Esophagus squamous epithelium (tissue), 5 donors: Measurements from ENCODE around the gene SOX12. TPM values are rescaled to one million over a fixed set of nuclear protein-coding genes. Genes with fewer than 3 reads are reported as not detected.
A peak's percentile ranks its signal among the peaks of the same experiment; 100 is the strongest.

Experiments
- DNase-seq: peaks from one replicate; lab custom pipeline; 2025; lab: John Stamatoyannopoulos, UW
- H3K27ac ChIP-seq, 4 donors: fragments of 200-600 bp; sonication (generic); one replicate each; pipeline ENCODE4 v1.5.1; 2016 to 2019; ENCODE audit warnings: mild to moderate bottlenecking in 1 of 4
- H3K27me3 ChIP-seq, 4 donors: fragments of 200-600 bp; sonication (generic); 1 replicate in 3 of 4; 2 replicates in 1 of 4; pipeline versions ENCODE4 v1.5.1 to v1.6.0; 2017 to 2021; ENCODE audit warnings: antibody characterized with exemption in 1 of 4
- H3K36me3 ChIP-seq, 3 donors: fragments of 200-600 bp; sonication (generic); one replicate each; pipeline ENCODE4 v1.5.1; 2016 to 2019
- H3K4me1 ChIP-seq, 3 donors: fragments of 200-600 bp; sonication (generic); one replicate each; pipeline ENCODE4 v1.5.1; 2017 to 2019
- H3K4me3 ChIP-seq, 4 donors: fragments of 200-600 bp; sonication (generic); 1 replicate in 3 of 4; 2 replicates in 1 of 4; pipeline ENCODE4 v1.5.1; 2016 to 2019; ENCODE audit warnings: mild to moderate bottlenecking in 2 of 4, moderate library complexity in 1 of 4
- H3K9me3 ChIP-seq, 3 donors: fragments of 200-600 bp; sonication (generic); one replicate each; pipeline ENCODE4 v1.5.1; 2016 to 2019
- POLR2A ChIP-seq, 4 donors: fragments of 450-650 bp; IDR thresholded peaks; one replicate each; pipeline ENCODE4 v1.6.1; 2017; ENCODE audit warnings: antibody characterized with exemption in 4 of 4, mild to moderate bottlenecking in 4 of 4, moderate library complexity in 3 of 4
- WGBS, 2 donors: methylation state at CpG; one replicate each; pipeline ENCODE4 v1.1.5; 2018; 5-methylcytosine and 5-hydroxymethylcytosine counted together
- intact Hi-C: fragments of 100-400 bp; cut with DNase I; formaldehyde crosslinking; loops from one replicate; pipeline ENCODE4 v1.15.0; 2022
- total RNA-seq, 4 donors: library from RNA; depleted of rRNA; stranded (reverse); fragments of >200 nt; gene quantifications; one replicate each; pipeline ENCODE4 v1.1.0, GENCODE V29; 2016
- TF ChIP-seq, protein P1 (sequence below), 6 experiments: fragments of 450-650 bp in 4 of 6; fragments of 200-600 bp in 2 of 6; sonication (generic) in 2 of 6; IDR thresholded peaks; one replicate each; pipeline ENCODE4 v1.5.1; 2016 to 2019; ENCODE audit warnings: antibody characterized with exemption in 6 of 6, mild to moderate bottlenecking in 4 of 6, moderate library complexity in 4 of 6
- donor health status: DM: yes; HTN: yes; CAD: no.

Gene SOX12
- total RNA-seq, 4 donors from 2014 or later, result 2.1 to 3.8 (median 3.3) TPM

DNA sequence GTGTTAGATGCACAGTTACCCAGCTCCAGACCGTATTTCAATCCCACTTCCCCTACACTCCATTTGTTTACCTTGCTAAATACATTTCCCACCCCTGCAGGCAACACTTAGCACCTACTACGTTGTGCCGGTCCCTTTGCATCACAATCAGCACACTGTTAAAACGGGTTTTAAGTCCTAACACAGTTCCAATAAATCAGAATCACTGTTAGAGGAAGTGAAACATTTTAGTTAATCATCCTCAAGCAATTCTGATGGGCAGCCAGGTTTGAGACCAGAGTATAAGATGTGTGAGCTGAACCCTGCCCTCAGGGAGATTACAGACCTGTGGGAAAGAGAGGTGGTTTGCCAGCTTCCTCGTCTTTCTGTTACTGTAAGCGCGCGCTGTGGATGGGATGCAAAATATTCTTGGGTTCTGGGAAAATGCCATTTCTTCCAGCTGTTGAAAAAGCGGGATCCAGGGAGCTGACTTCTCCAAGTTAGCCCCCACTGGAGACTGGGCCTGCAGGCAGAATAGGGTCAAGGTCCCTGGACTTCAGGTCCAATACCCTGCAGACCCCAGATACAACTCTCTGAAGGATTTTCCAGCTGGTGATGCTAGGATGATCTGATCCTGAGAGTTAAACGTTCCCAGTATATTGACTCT is 24.9 kb upstream of the SOX12 start:
- no peaks in the 10 kb centered on the region for H3K9me3 ChIP-seq
- H3K4me3 ChIP-seq, result peak overlapping the region in 1 of 4 donors; percentile 87
- peaks cover 0 to 9% (median 0%) of the 10 kb centered on the region in 4 donors for H3K27me3 ChIP-seq
- intact Hi-C loops, result no loop called here
- WGBS, 2 donors, result 47 to 50% methylated on average over 9 to 10 of the region's 10 CpGs
- no peak for DNase-seq
- H3K27ac ChIP-seq, result peak overlapping the region in 2 of 4 donors; percentile 26 to 37
- H3K36me3 ChIP-seq, result no peaks in the 10 kb centered on the region
- H3K4me1 ChIP-seq, result peaks cover 32 to 52% (median 33%) of the 10 kb centered on the region in 3 donors
- TF ChIP-seq POLR2A (IDR thresholded peaks at IDR 0.05), result no peak
- TF ChIP-seq, protein P1, sequence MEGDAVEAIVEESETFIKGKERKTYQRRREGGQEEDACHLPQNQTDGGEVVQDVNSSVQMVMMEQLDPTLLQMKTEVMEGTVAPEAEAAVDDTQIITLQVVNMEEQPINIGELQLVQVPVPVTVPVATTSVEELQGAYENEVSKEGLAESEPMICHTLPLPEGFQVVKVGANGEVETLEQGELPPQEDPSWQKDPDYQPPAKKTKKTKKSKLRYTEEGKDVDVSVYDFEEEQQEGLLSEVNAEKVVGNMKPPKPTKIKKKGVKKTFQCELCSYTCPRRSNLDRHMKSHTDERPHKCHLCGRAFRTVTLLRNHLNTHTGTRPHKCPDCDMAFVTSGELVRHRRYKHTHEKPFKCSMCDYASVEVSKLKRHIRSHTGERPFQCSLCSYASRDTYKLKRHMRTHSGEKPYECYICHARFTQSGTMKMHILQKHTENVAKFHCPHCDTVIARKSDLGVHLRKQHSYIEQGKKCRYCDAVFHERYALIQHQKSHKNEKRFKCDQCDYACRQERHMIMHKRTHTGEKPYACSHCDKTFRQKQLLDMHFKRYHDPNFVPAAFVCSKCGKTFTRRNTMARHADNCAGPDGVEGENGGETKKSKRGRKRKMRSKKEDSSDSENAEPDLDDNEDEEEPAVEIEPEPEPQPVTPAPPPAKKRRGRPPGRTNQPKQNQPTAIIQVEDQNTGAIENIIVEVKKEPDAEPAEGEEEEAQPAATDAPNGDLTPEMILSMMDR (IDR thresholded peaks at IDR 0.05), result no peak

GRCh38 chr20:301886-302848 is 23.2 kb upstream of the SOX12 start:
- intact Hi-C loops, result no loop called here
- peaks cover 0 to 9% (median 0%) of the 10 kb centered on the region in 4 donors for H3K27me3 ChIP-seq
- no peaks in the 10 kb centered on the region for H3K36me3 ChIP-seq
- no peaks in the 10 kb centered on the region for H3K9me3 ChIP-seq
- no peak for TF ChIP-seq POLR2A (IDR thresholded peaks at IDR 0.05)
- TF ChIP-seq, protein P1 (IDR thresholded peaks at IDR 0.05), result no peak
- no peak for DNase-seq
- peaks cover 25 to 39% (median 32%) of the 10 kb centered on the region in 3 donors for H3K4me1 ChIP-seq
- H3K4me3 ChIP-seq, result no peak overlapping the region
- 33 to 57% methylated on average over 12 to 13 of the region's 13 CpGs for WGBS, 2 donors
- H3K27ac ChIP-seq, result no peak overlapping the region

DNA sequence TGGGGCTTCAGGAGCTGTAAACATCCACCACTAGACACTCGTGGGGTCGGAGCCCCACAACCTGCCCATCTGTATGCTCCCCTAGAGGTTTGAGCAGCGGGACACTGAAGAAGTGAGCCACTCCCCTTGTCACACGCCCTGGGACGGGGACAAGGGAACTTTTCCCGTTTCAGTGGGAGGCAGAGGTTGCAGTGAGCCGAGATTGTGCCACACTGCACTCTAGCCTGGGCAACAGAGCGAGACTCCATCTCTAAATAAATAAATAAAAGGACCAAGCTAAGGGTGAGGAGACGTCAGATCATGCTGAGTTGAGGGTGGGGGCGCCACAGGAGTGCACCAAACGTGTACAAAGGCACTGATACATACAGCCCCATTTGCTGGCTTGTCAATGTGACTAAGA is 19.6 kb upstream of the SOX12 start:
- DNase-seq, result no peak
- TF ChIP-seq, protein P1 (IDR thresholded peaks at IDR 0.05), result no peak
- no peak for TF ChIP-seq POLR2A (IDR thresholded peaks at IDR 0.05)
- WGBS, 2 donors, result 70 to 79% methylated on average over 7 to 9 of the region's 11 CpGs

GRCh38 chr20:308427-309038 is 16.8 kb upstream of the SOX12 start:
- intact Hi-C loops, result no loop called here
- Histone ChIP-seq H3K4me1 (peaks cover 11 to 41% (median 16%) of the 10 kb centered on the region in 3 donors), H3K36me3 (no peaks in the 10 kb centered on the region), H3K27me3 (peaks cover 0 to 20% (median 0%) of the 10 kb centered on the region in 4 donors), H3K4me3 (no peak overlapping the region), H3K9me3 (no peaks in the 10 kb centered on the region), H3K27ac (peak overlapping the region; percentile 48 to 88 (median 81))
- 45 to 63% methylated on average over 5 to 6 of the region's 7 CpGs for WGBS, 2 donors
- TF ChIP-seq POLR2A (IDR thresholded peaks at IDR 0.05), result no peak
- TF ChIP-seq, protein P1 (IDR thresholded peaks at IDR 0.05), result no peak
- DNase-seq, result no peak

More for the DNA sequence above, 19.6 kb upstream of the SOX12 start:
- H3K27ac ChIP-seq, result no peak overlapping the region
- H3K27me3 ChIP-seq, result peaks cover 0 to 20% (median 0%) of the 10 kb centered on the region in 4 donors
- H3K36me3 ChIP-seq, result no peaks in the 10 kb centered on the region
- peaks cover 23 to 37% (median 26%) of the 10 kb centered on the region in 3 donors for H3K4me1 ChIP-seq
- intact Hi-C loops, result no loop called here
- H3K9me3 ChIP-seq, result no peaks in the 10 kb centered on the region
- no peak overlapping the region for H3K4me3 ChIP-seq
